MCF 10A (cell line): ENCODE measurements around the gene KRT39. TPM values are rescaled to one million over a fixed set of nuclear protein-coding genes. Genes with fewer than 3 reads are reported as not detected.

Experiments
- BruUV-seq: library from RNA; stranded (reverse); fragments of 400-500 nt; replicated peaks from 2 replicates; lab custom pipeline; 2021; lab: Mats Ljungman, UMichigan
- CTCF ChIA-PET: fragments of 300-600 bp; sonication (Branson Sonifier 250); formaldehyde crosslinking; extraction: SDS; loops from one replicate; lab custom pipeline; 2021; ENCODE audit warnings: antibody characterized with exemption, inconsistent platforms; lab: Yijun Ruan, JAX
- POLR2A ChIA-PET: fragments of 300-600, 350-650 bp; sonication (Branson Sonifier 250); formaldehyde crosslinking; extraction: SDS; loops from one replicate; lab custom pipeline; 2020; ENCODE audit warnings: antibody characterized with exemption, inconsistent platforms; lab: Yijun Ruan, JAX
- DNase-seq: peaks from one replicate; pipeline ENCODE4 v3.0.0-alpha.2; 2018; ENCODE audit not compliant: unreplicated experiment
- H3K27ac Mint-ChIP-seq: one replicate; pipeline ENCODE4 v1.8.0; 2022; ENCODE audit warnings: mild to moderate bottlenecking, low read depth, mixed read lengths; ENCODE audit not compliant: unreplicated experiment
- H3K27me3 Mint-ChIP-seq: one replicate; pipeline ENCODE4 v1.8.0; 2022; ENCODE audit warnings: mixed read lengths; ENCODE audit not compliant: insufficient read depth, unreplicated experiment
- H3K36me3 Mint-ChIP-seq: one replicate; pipeline ENCODE4 v1.8.0; 2022; ENCODE audit warnings: mild to moderate bottlenecking, moderate library complexity, mixed read lengths; ENCODE audit not compliant: insufficient read depth, unreplicated experiment
- H3K4me1 Mint-ChIP-seq: one replicate; pipeline ENCODE4 v1.8.0; 2022; ENCODE audit warnings: mixed read lengths; ENCODE audit not compliant: insufficient read depth, unreplicated experiment
- H3K4me3 Mint-ChIP-seq: one replicate; pipeline ENCODE4 v1.8.0; 2022; ENCODE audit warnings: mild to moderate bottlenecking, moderate library complexity, mixed read lengths; ENCODE audit not compliant: unreplicated experiment
- H3K9me3 Mint-ChIP-seq: one replicate; pipeline ENCODE4 v1.8.0; 2022; ENCODE audit warnings: mixed read lengths; ENCODE audit not compliant: unreplicated experiment
- CTCF ChIP-seq: fragments of 200-600 bp; IDR thresholded peaks from one replicate; pipeline ENCODE4 v1.8.0; 2022; ENCODE audit warnings: antibody characterized with exemption, mild to moderate bottlenecking; ENCODE audit not compliant: unreplicated experiment
- intact Hi-C: fragments of 100-400 bp; cut with micrococcal nuclease; formaldehyde crosslinking; loops from 2 replicates; pipeline ENCODE4 v1.14.1; 2022
- total RNA-seq: library from RNA; stranded (reverse); gene quantifications from 2 replicates; pipeline ENCODE4 v1.2.3, GENCODE V29; 2022

KRT39 gene
- total RNA-seq, 1 experiment from 2014 or later = not detected

- Mint-ChIP-seq H3K36me3 (no peaks in the 10 kb centered on the region), H3K27me3 (no peaks in the 10 kb centered on the region), H3K4me1 (peaks cover 27% of the 10 kb centered on the region), H3K9me3 (no peaks in the 10 kb centered on the region), H3K27ac (no peak overlapping the region), H3K4me3 (no peak overlapping the region)
- BruUV-seq = no TSS peak
- ChIA-PET CTCF (interaction anchor here (0.9 to 1.7 kb wide), 3 partner anchors 48 to 705 kb away, joined by 3 to 5 read pairs (median 3); no protein-coding TSS in a partner anchor), POLR2A (interaction anchor here (1.4 kb wide), 1 partner anchor 48 kb away, joined by 9 read pairs; no protein-coding TSS in a partner anchor)
- DNase-seq = no peak
- TF ChIP-seq CTCF = no peak
- intact Hi-C loops = no loop called here
Observed at GRCh38 chr17:40958086-40958953, 8.4 kb downstream of the KRT39 start.

- no peak overlapping the region for H3K4me3 Mint-ChIP-seq
- POLR2A ChIA-PET = interaction anchor here (0.8 to 1.4 kb wide), 6 partner anchors 39 to 733 kb away, joined by 3 to 9 read pairs (median 4); no protein-coding TSS in a partner anchor
- BruUV-seq = no TSS peak
Observed at GRCh38 chr17:40956401-40957254, 10.1 kb downstream of the KRT39 start.

DNA sequence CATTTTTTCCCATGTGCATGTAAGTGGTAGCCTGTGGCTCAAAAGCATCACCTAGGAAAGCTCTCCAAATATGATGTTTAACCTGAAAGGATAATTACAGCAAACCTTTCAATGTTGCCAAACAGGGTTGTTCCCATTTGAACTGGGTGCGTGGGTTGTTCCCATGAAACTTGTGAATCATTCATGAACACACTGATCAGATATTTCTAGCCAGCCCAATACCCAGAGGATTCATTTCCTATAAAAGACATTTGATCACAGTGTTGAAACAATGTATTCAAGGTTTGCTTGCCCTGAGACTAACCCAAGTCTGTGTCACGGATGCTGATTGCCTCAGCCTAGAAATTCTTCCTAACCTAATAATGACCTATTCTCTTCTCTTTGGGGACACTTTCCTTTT lies 12.9 kb downstream of the KRT39 start:
- no peak for TF ChIP-seq CTCF
- peaks cover 10% of the 10 kb centered on the region for H3K27me3 Mint-ChIP-seq
- no peak overlapping the region for H3K4me3 Mint-ChIP-seq
- peaks cover 7% of the 10 kb centered on the region for H3K36me3 Mint-ChIP-seq
- POLR2A ChIA-PET = interaction anchor here (0.9 to 2.6 kb wide), 4 partner anchors 21 to 565 kb away, joined by 3 to 9 read pairs (median 4); partner anchors contain the start of gene KRT15
- DNase-seq = peak; percentile 84
- no TSS peak for BruUV-seq
- CTCF ChIA-PET = interaction anchor here (0.6 to 1.8 kb wide), 3 partner anchors 9 to 44 kb away, joined by 3 to 6 read pairs (median 3); no protein-coding TSS in a partner anchor
- peaks cover 31% of the 10 kb centered on the region for H3K4me1 Mint-ChIP-seq
- H3K9me3 Mint-ChIP-seq = no peaks in the 10 kb centered on the region
- no peak overlapping the region for H3K27ac Mint-ChIP-seq
- intact Hi-C loops = no loop called here

More at GRCh38 chr17:40956401-40957254, 10.1 kb downstream of the KRT39 start:
- peak; percentile 76 for DNase-seq
- H3K27ac Mint-ChIP-seq = no peak overlapping the region
- H3K27me3 Mint-ChIP-seq = no peaks in the 10 kb centered on the region
- peaks cover 37% of the 10 kb centered on the region for H3K4me1 Mint-ChIP-seq
- no peaks in the 10 kb centered on the region for H3K36me3 Mint-ChIP-seq
- CTCF ChIA-PET = interaction anchor here (0.8 to 1.2 kb wide), 3 partner anchors 85 to 592 kb away, joined by 3 to 4 read pairs (median 3); no protein-coding TSS in a partner anchor
- no peak for TF ChIP-seq CTCF
- intact Hi-C loops = no loop called here
- H3K9me3 Mint-ChIP-seq = no peaks in the 10 kb centered on the region
